HEK293 (cell line): ENCODE measurements around the gene DARS2.
A peak's percentile ranks its signal among the peaks of the same experiment; 100 is the strongest.

ENCODE experiments used
- CTCF ChIA-PET: fragments of 350-600 bp; formaldehyde crosslinking; extraction: SDS; loops from one replicate; lab custom pipeline; 2021; ENCODE audit warnings: antibody characterized with exemption; lab: Yijun Ruan, JAX
- POLR2A ChIA-PET: fragments of 300-600 bp; formaldehyde crosslinking; extraction: SDS; loops from one replicate; lab custom pipeline; 2020; ENCODE audit warnings: antibody characterized with exemption, inconsistent platforms; lab: Yijun Ruan, JAX
- H3K27ac ChIP-seq: fragments of 200-500 bp; sonication (Bioruptor generic); 2 replicates; pipeline ENCODE4 v1.5.1; 2014; ENCODE audit warnings: low read depth, low read length, control low read depth, inconsistent platforms; ENCODE audit errors: extremely low read depth
- H3K36me3 ChIP-seq, 2 experiments: fragments of 200-500 bp in 1 of 2; sonication (Bioruptor generic) in 1 of 2; 1 replicate in 1 of 2; 2 replicates in 1 of 2; pipeline ENCODE4 v1.5.1; 2014 to 2017; ENCODE audit warnings: inconsistent platforms in 2 of 2, low read length in 2 of 2; ENCODE audit not compliant: control insufficient read depth in 2 of 2, insufficient read depth in 1 of 2
- H3K4me1 ChIP-seq: fragments of 200-500 bp; sonication (Bioruptor generic); 2 replicates; pipeline ENCODE4 v1.5.1; 2014; ENCODE audit warnings: mild to moderate bottlenecking, low read length, inconsistent platforms; ENCODE audit not compliant: control insufficient read depth, insufficient read depth
- H3K4me3 ChIP-seq: 2 replicates; pipeline ENCODE4 v1.5.1; 2011; ENCODE audit warnings: low read depth, mild to moderate bottlenecking, control low read depth, low read length, moderate library complexity
- H3K9me3 ChIP-seq: fragments of 200-500 bp; sonication (Bioruptor generic); 2 replicates; pipeline ENCODE4 v1.5.1; 2014; ENCODE audit warnings: low read depth, low read length, inconsistent platforms; ENCODE audit not compliant: control insufficient read depth, insufficient read depth
- BCL11B ChIP-seq: fragments of 450-650 bp; formaldehyde crosslinking; IDR thresholded peaks from 2 replicates; pipeline ENCODE4 v1.5.1; 2016; ENCODE audit warnings: low read depth, missing biosample characterization, missing genetic modification characterization
- HOXA7 ChIP-seq: sonication (generic); formaldehyde crosslinking; IDR thresholded peaks from 2 replicates; pipeline ENCODE4 v1.8.1; 2022; ENCODE audit warnings: missing genetic modification reagents, borderline replicate concordance
- KLF10 ChIP-seq: fragments of 450-650 bp; IDR thresholded peaks from 2 replicates; pipeline ENCODE4 v1.5.1; 2018; ENCODE audit warnings: missing biosample characterization, mild to moderate bottlenecking, missing genetic modification characterization
- PRDM2 ChIP-seq: fragments of 450-650 bp; formaldehyde crosslinking; IDR thresholded peaks from 2 replicates; pipeline ENCODE4 v1.5.1; 2016; ENCODE audit warnings: missing biosample characterization, missing genetic modification characterization, borderline replicate concordance
- PRDM6 ChIP-seq: fragments of 450-650 bp; formaldehyde crosslinking; IDR thresholded peaks from 2 replicates; pipeline ENCODE4 v1.5.1; 2017; ENCODE audit warnings: missing biosample characterization, missing genetic modification characterization
- RBAK ChIP-seq: fragments of 450-650 bp; formaldehyde crosslinking; IDR thresholded peaks from 2 replicates; pipeline ENCODE4 v1.5.1; 2016; ENCODE audit warnings: missing biosample characterization, missing genetic modification characterization
- SALL2 ChIP-seq: fragments of 450-650 bp; formaldehyde crosslinking; IDR thresholded peaks from 2 replicates; pipeline ENCODE4 v1.5.0; 2017; ENCODE audit warnings: missing biosample characterization, mild to moderate bottlenecking, missing genetic modification characterization, borderline replicate concordance
- ZFP3 ChIP-seq: fragments of 450-650 bp; formaldehyde crosslinking; IDR thresholded peaks from 2 replicates; pipeline ENCODE4 v1.5.1; 2016; ENCODE audit warnings: low read depth, missing biosample characterization, missing genetic modification characterization
- ZNF146 ChIP-seq: fragments of 450-650 bp; formaldehyde crosslinking; IDR thresholded peaks from 2 replicates; pipeline ENCODE4 v1.5.1; 2016; ENCODE audit warnings: missing biosample characterization, missing genetic modification characterization
- ZNF280C ChIP-seq: fragments of 450-650 bp; formaldehyde crosslinking; IDR thresholded peaks from 2 replicates; pipeline ENCODE4 v1.5.1; 2016; ENCODE audit warnings: missing biosample characterization, missing genetic modification characterization
- ZNF335 ChIP-seq: fragments of 450-650 bp; formaldehyde crosslinking; conservative IDR thresholded peaks from 2 replicates; pipeline ENCODE4 v1.5.1; 2016; ENCODE audit warnings: missing biosample characterization, missing genetic modification characterization
- ZNF677 ChIP-seq: fragments of 450-650 bp; IDR thresholded peaks from 2 replicates; pipeline ENCODE4 v1.5.0; 2018; ENCODE audit warnings: missing biosample characterization, mild to moderate bottlenecking, missing genetic modification characterization, moderate library complexity
- ZNF768 ChIP-seq: fragments of 450-650 bp; formaldehyde crosslinking; IDR thresholded peaks from 2 replicates; pipeline ENCODE4 v1.5.1; 2018; ENCODE audit warnings: missing biosample characterization, mild to moderate bottlenecking, missing genetic modification characterization
- ZNF776 ChIP-seq: fragments of 450-650 bp; formaldehyde crosslinking; IDR thresholded peaks from 2 replicates; pipeline ENCODE4 v1.5.0; 2017; ENCODE audit warnings: missing biosample characterization, missing genetic modification characterization, borderline replicate concordance
- ZSCAN16 ChIP-seq: fragments of 450-650 bp; formaldehyde crosslinking; IDR thresholded peaks from 2 replicates; pipeline ENCODE4 v1.5.1; 2016; ENCODE audit warnings: missing biosample characterization, missing genetic modification characterization
- ZSCAN5A ChIP-seq: fragments of 450-650 bp; formaldehyde crosslinking; IDR thresholded peaks from 2 replicates; pipeline ENCODE4 v1.5.1; 2016; ENCODE audit warnings: missing biosample characterization, missing genetic modification characterization

Gene DARS2

GRCh38 chr1:173869021-173869359 lies 44.5 kb downstream of the DARS2 start:
- Histone ChIP-seq H3K36me3 (peaks cover 14 to 61% of the 10 kb centered on the region in 2 experiments), H3K27ac (peak overlapping the region; percentile 75), H3K9me3 (no peaks in the 10 kb centered on the region), H3K4me3 (peak overlapping the region; percentile 89), H3K4me1 (no peaks in the 10 kb centered on the region; the same call in 1 of the 2 replicates)
- POLR2A ChIA-PET = interaction anchor here (0.9 to 2.2 kb wide), 11 partner anchors 11 to 439 kb away, joined by 3 to 28 read pairs (median 6); partner anchors contain the start of genes CENPL, DARS2, KLHL20 and PRDX6
- CTCF ChIA-PET = interaction anchor here (0.6 to 0.9 kb wide), 3 partner anchors 9 to 393 kb away, joined by 3 read pairs; no protein-coding TSS in a partner anchor
- no peak for TF ChIP-seq SALL2 (tag by site-specific recombination)
- peak; percentile 19; the same call in 1 of the 2 replicates for TF ChIP-seq ZNF335 (tag by site-specific recombination)
- TF ChIP-seq PRDM6 (tag by site-specific recombination) = 0 out of 2 replicates have a peak, but pooled peaks have one; percentile 9

GRCh38 chr1:173870252-173871075 lies 46.0 kb downstream of the DARS2 start:
- ChIA-PET POLR2A (interaction anchor here (0.6 to 0.9 kb wide), 2 partner anchors 21 to 152 kb away, joined by 3 to 5 read pairs; partner anchors contain the start of gene RC3H1), CTCF (interaction anchor here (0.7 kb wide), 1 partner anchor 509 kb away, joined by 4 read pairs; no protein-coding TSS in a partner anchor)
- TF ChIP-seq BCL11B (tag by site-specific recombination) = no peak
- TF ChIP-seq ZFP3 = no peak
- no peak for TF ChIP-seq ZNF768 (tag by site-specific recombination)
- no peak for TF ChIP-seq ZNF677 (tag by site-specific recombination)
- TF ChIP-seq HOXA7 = no peak
- no peak for TF ChIP-seq ZNF776 (tag by site-specific recombination)
- TF ChIP-seq ZNF146 = no peak
- TF ChIP-seq ZSCAN5A (tag by site-specific recombination) = no peak
- no peak for TF ChIP-seq ZSCAN16 (tag by site-specific recombination)
- no peak for TF ChIP-seq ZNF280C (tag by site-specific recombination)
- TF ChIP-seq PRDM2 (tag by site-specific recombination) = no peak
- no peak for TF ChIP-seq RBAK (tag by site-specific recombination)
- no peak for TF ChIP-seq KLF10 (tag by site-specific recombination)
- Histone ChIP-seq H3K4me3 (no peak overlapping the region), H3K36me3 (peaks cover 9 to 51% of the 10 kb centered on the region in 2 experiments), H3K27ac (no peak overlapping the region), H3K4me1 (no peaks in the 10 kb centered on the region; the same call in 1 of the 2 replicates), H3K9me3 (no peaks in the 10 kb centered on the region)
